ENCODE results near the gene HAND1. TPM values are rescaled to one million over a fixed set of nuclear protein-coding genes. Genes with fewer than 3 reads are reported as not detected.
A peak's percentile ranks its signal among the peaks of the same experiment; 100 is the strongest.

HAND1 gene
- total and polyA plus RNA-seq, 2 donors (not counting 1 experiment from before 2014, with no cell fraction given), result not detected

DNA sequence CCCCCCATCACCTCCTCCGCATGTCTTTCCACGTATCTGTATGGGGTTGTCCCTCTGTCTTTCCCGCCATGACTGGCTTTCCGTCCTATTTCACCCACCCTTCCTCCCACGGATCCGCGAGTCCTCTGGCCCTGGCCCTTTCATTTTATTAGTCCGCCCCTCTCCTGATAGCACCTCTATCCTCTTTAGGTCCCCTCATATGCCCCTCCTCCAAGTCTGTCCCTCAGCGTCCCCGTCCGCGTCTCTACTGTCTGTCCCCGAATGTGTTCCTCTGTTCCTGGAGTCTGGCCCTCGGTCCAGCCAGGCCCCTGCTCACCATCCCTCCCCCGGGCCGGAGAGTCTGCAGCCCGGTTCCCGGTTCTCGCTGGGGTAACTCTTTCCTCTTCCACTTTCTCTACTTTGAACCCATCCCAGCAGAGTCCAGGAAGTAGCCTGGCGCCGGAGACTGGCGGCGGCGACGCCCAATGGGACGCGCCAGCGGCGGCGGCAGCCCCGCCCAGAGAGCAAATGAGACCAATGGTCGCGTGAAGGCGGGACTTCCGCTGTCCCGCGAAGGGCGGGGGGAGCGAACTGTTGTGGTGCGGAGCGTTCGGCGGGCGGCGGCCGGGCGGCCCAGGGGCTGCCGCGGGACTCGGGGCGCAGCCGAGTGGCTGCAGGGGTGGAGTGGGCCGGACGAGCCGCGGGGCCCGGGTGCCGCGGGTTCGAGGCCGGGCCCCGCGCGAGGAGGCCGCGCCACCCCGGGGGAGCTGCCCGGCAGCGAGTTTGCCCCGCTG lies 32.4 kb downstream of the HAND1 start, which contains the start of gene SAP30L:
Gene SAP30L (plus strand): TSS at position 576 of the 773 bp plus-strand sequence. CDS start 608 bp downstream, outside the sequence.
- ChIA-PET POLR2A (no interaction called here), CTCF (no interaction called here)
- peaks cover 74% of the 10 kb centered on the region for H3K79me2 ChIP-seq (ENCODE audit: control insufficient read depth, insufficient read depth, low read length)

More for the DNA sequence above, 32.4 kb downstream of the HAND1 start, which contains the start of gene SAP30L:
- ATAC-seq (ENCODE audit: low read depth) (peak; percentile 96), DNase-seq (peak; percentile 97)
- H3K9me3 ChIP-seq (ENCODE audit: control extremely low read depth in 1 of 3, control insufficient read depth in 2 of 3, insufficient read depth in 1 of 3, low read length in 2 of 3), result no peaks in the 10 kb centered on the region
- intact Hi-C loops (cut with micrococcal nuclease), result loop anchor here (1.0 to 2.0 kb wide), 6 partner anchors 61 to 493 kb away; partner anchors contain the start of genes CNOT8, FAM114A2, GALNT10 and GEMIN5
- H3K9ac ChIP-seq (ENCODE audit: low read length), result peak within 1 kb of the TSS; percentile 93
- peak within 1 kb of the TSS; percentile 91 for H3K4me2 ChIP-seq (replicated peaks; ENCODE audit: low read depth, low read length, poor library complexity, severe bottlenecking)
- H3K36me3 ChIP-seq (replicated peaks in 1 of 2; ENCODE audit: control extremely low read depth in 1 of 2, control insufficient read depth in 1 of 2, extremely low read depth in 1 of 2, insufficient read depth in 2 of 2, low read length in 1 of 2), result peaks cover 0 to 24% of the 10 kb centered on the region in 2 experiments
- TF ChIP-seq EZH2 (IDR thresholded peaks at IDR 0.05; ENCODE audit: borderline replicate concordance, insufficient read depth, low read depth, low read length, poor library complexity, severe bottlenecking), result no peak
- TF ChIP-seq, protein P1, sequence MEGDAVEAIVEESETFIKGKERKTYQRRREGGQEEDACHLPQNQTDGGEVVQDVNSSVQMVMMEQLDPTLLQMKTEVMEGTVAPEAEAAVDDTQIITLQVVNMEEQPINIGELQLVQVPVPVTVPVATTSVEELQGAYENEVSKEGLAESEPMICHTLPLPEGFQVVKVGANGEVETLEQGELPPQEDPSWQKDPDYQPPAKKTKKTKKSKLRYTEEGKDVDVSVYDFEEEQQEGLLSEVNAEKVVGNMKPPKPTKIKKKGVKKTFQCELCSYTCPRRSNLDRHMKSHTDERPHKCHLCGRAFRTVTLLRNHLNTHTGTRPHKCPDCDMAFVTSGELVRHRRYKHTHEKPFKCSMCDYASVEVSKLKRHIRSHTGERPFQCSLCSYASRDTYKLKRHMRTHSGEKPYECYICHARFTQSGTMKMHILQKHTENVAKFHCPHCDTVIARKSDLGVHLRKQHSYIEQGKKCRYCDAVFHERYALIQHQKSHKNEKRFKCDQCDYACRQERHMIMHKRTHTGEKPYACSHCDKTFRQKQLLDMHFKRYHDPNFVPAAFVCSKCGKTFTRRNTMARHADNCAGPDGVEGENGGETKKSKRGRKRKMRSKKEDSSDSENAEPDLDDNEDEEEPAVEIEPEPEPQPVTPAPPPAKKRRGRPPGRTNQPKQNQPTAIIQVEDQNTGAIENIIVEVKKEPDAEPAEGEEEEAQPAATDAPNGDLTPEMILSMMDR (IDR thresholded peaks at IDR 0.05), result no peak
- peak within 1 kb of the TSS; percentile 9 to 75 for H3K27ac ChIP-seq (ENCODE audit: low read length in 2 of 2)
- H4K20me1 ChIP-seq (ENCODE audit: control insufficient read depth, insufficient read depth, low read length, poor library complexity, severe bottlenecking), result peaks cover 17% of the 10 kb centered on the region
- H3K4me1 ChIP-seq (ENCODE audit: control insufficient read depth in 2 of 2, insufficient read depth in 2 of 2, low read length in 2 of 2), result peaks cover 24 to 32% of the 10 kb centered on the region in 2 donors
- H3K27me3 Mint-ChIP-seq, result no peaks in the 10 kb centered on the region
- H3K27ac Mint-ChIP-seq, result peak within 1 kb of the TSS; percentile 93
- H3K9me3 Mint-ChIP-seq (ENCODE audit: insufficient read depth), result no peaks in the 10 kb centered on the region
- H3K4me1 Mint-ChIP-seq, result peaks cover 53% of the 10 kb centered on the region
- peak within 1 kb of the TSS; percentile 98 for H3K4me3 Mint-ChIP-seq
- no peaks in the 10 kb centered on the region for H3K27me3 ChIP-seq (replicated peaks in 1 of 4; ENCODE audit: control extremely low read depth in 1 of 4, control insufficient read depth in 3 of 4, insufficient read depth in 4 of 4, low read length in 3 of 4)
- H2AFZ ChIP-seq (ENCODE audit: insufficient read depth, low read depth, low read length, poor library complexity, severe bottlenecking), result peak within 1 kb of the TSS; percentile 100
- H3K4me3 ChIP-seq (ENCODE audit: control extremely low read depth in 1 of 5, extremely low read depth in 1 of 5, insufficient read depth in 1 of 5, low read depth in 2 of 5, low read length in 4 of 5), result peak within 1 kb of the TSS; percentile 78 to 99 (median 90)
- WGBS (ENCODE audit: insufficient coverage), result under 1% methylated on average over 70 of the region's 70 CpGs
